ENCODE data around the gene FZD10. TPM values are rescaled to one million over a fixed set of nuclear protein-coding genes. Genes with fewer than 3 reads are reported as not detected.
A peak's percentile ranks its signal among the peaks of the same experiment; 100 is the strongest.

The FZD10 gene
- total RNA-seq, 6 donors from 2014 or later = 0.46 to 2.6 (median 1.1) TPM; not detected in 1

DNA sequence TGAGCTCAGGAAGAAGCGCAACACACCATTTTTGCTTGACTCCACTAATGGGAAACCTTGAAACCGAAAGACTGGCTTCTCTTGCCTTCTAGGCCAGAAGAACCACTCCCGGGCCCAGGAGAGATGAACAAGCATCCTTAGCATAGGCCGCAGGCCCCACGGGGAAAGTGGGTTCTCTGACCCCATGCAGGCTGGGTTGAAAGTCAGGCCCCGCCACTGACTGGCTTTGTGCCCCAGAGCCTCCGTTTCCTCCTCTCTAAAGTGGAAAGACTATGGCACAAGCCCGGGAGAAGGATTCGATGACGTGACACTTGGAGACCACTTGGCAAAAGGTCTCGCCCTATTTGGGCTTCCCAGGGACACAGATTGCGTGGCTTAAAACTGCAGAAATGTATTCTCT, 9.9 kb upstream of the FZD10 start:
- no peak for DNase-seq
- 87 to 90% methylated on average over 12 of the region's 12 CpGs for WGBS, 2 donors
- ATAC-seq (ENCODE audit: low FRiP score in 2 of 2) = no peak

DNA sequence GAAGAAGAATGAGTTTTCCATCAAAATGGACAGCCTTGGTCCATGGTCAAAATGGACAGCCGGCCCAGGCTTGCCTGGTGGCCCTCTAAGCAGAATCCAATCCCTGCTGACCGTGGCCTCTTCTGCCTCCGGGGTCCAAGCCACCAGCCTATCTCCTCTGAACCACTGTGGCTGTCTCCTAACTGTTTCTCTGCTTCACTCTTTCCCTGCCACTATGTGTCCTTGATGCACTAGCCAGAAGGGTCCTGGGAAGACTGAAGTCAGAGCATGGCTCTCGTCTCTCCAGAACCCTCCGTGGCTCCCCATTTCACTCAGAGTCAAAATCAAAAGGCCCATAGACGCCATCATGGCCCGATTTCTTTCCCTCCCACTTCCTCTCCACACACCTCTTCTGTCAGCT, 8.5 kb upstream of the FZD10 start:
- Histone ChIP-seq H3K9me3 (no peaks in the 10 kb centered on the region), H3K27me3 (peaks cover 0 to 2% (median 0%) of the 10 kb centered on the region in 4 donors), H3K4me3 (no peak overlapping the region), H3K4me1 (no peaks in the 10 kb centered on the region), H3K36me3 (no peaks in the 10 kb centered on the region), H3K27ac (no peak overlapping the region)
- DNase-seq (no peak), ATAC-seq (ENCODE audit: low FRiP score in 2 of 2) (no peak)
- 90 to 91% methylated on average over 7 of the region's 7 CpGs for WGBS, 2 donors
- no peak for TF ChIP-seq POLR2AphosphoS5 (IDR thresholded peaks at IDR 0.05)
- TF ChIP-seq, protein P1, sequence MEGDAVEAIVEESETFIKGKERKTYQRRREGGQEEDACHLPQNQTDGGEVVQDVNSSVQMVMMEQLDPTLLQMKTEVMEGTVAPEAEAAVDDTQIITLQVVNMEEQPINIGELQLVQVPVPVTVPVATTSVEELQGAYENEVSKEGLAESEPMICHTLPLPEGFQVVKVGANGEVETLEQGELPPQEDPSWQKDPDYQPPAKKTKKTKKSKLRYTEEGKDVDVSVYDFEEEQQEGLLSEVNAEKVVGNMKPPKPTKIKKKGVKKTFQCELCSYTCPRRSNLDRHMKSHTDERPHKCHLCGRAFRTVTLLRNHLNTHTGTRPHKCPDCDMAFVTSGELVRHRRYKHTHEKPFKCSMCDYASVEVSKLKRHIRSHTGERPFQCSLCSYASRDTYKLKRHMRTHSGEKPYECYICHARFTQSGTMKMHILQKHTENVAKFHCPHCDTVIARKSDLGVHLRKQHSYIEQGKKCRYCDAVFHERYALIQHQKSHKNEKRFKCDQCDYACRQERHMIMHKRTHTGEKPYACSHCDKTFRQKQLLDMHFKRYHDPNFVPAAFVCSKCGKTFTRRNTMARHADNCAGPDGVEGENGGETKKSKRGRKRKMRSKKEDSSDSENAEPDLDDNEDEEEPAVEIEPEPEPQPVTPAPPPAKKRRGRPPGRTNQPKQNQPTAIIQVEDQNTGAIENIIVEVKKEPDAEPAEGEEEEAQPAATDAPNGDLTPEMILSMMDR (IDR thresholded peaks at IDR 0.05) = no peak
- TF ChIP-seq POLR2A (IDR thresholded peaks at IDR 0.05) = no peak
- TF ChIP-seq EP300 (IDR thresholded peaks at IDR 0.05) = no peak

More for the DNA sequence above, 9.9 kb upstream of the FZD10 start:
- TF ChIP-seq POLR2AphosphoS5 (IDR thresholded peaks at IDR 0.05) = no peak
- no peak for TF ChIP-seq EP300 (IDR thresholded peaks at IDR 0.05)
- TF ChIP-seq POLR2A (IDR thresholded peaks at IDR 0.05) = no peak
- TF ChIP-seq, protein P1 (IDR thresholded peaks at IDR 0.05) = no peak
- Histone ChIP-seq H3K9me3 (no peaks in the 10 kb centered on the region), H3K27ac (no peak overlapping the region), H3K27me3 (no peaks in the 10 kb centered on the region), H3K4me1 (no peaks in the 10 kb centered on the region), H3K36me3 (no peaks in the 10 kb centered on the region), H3K4me3 (no peak overlapping the region)

GRCh38 chr12:130154276-130155070, 7.8 kb upstream of the FZD10 start:
- Histone ChIP-seq H3K36me3 (no peaks in the 10 kb centered on the region), H3K27me3 (peaks cover 0 to 3% (median 0%) of the 10 kb centered on the region in 4 donors), H3K4me3 (no peak overlapping the region), H3K27ac (no peak overlapping the region), H3K4me1 (no peaks in the 10 kb centered on the region), H3K9me3 (no peaks in the 10 kb centered on the region)
- DNase-seq (no peak), ATAC-seq (ENCODE audit: low FRiP score in 2 of 2) (peak in 1 of 2 donors; percentile 21)
- WGBS, 2 donors = 81 to 82% methylated on average over 22 of the region's 22 CpGs
- TF ChIP-seq POLR2AphosphoS5 (IDR thresholded peaks at IDR 0.05) (no peak), POLR2A (IDR thresholded peaks at IDR 0.05) (no peak), EP300 (IDR thresholded peaks at IDR 0.05) (no peak)
- TF ChIP-seq, protein P1 (IDR thresholded peaks at IDR 0.05) = no peak

- peaks cover 0 to under 1% (median 0%) of the 10 kb centered on the region in 4 donors for H3K4me1 ChIP-seq
- H3K27me3 ChIP-seq = peaks cover 0 to 9% (median 2%) of the 10 kb centered on the region in 4 donors
- 81 to 83% methylated on average over 10 of the region's 10 CpGs for WGBS, 2 donors
- H3K27ac ChIP-seq = no peak overlapping the region
- DNase-seq (no peak), ATAC-seq (ENCODE audit: low FRiP score in 2 of 2) (no peak)
- TF ChIP-seq EP300 (IDR thresholded peaks at IDR 0.05) = no peak
- no peak for TF ChIP-seq POLR2A (IDR thresholded peaks at IDR 0.05)
- TF ChIP-seq POLR2AphosphoS5 (IDR thresholded peaks at IDR 0.05) = no peak
- TF ChIP-seq, protein P1 (IDR thresholded peaks at IDR 0.05) = no peak
- no peaks in the 10 kb centered on the region for H3K9me3 ChIP-seq
- H3K4me3 ChIP-seq = no peak overlapping the region
- H3K36me3 ChIP-seq = no peaks in the 10 kb centered on the region
Measured at GRCh38 chr12:130155416-130156073, 6.7 kb upstream of the FZD10 start.

Measured in upper lobe of left lung (tissue), 6 donors.